ENCODE data around the gene FAM240B. TPM values are rescaled to one million over a fixed set of nuclear protein-coding genes. Genes with fewer than 3 reads are reported as not detected.

Gene FAM240B
- total RNA-seq, 1 experiment from 2014 or later: not detected

DNA sequence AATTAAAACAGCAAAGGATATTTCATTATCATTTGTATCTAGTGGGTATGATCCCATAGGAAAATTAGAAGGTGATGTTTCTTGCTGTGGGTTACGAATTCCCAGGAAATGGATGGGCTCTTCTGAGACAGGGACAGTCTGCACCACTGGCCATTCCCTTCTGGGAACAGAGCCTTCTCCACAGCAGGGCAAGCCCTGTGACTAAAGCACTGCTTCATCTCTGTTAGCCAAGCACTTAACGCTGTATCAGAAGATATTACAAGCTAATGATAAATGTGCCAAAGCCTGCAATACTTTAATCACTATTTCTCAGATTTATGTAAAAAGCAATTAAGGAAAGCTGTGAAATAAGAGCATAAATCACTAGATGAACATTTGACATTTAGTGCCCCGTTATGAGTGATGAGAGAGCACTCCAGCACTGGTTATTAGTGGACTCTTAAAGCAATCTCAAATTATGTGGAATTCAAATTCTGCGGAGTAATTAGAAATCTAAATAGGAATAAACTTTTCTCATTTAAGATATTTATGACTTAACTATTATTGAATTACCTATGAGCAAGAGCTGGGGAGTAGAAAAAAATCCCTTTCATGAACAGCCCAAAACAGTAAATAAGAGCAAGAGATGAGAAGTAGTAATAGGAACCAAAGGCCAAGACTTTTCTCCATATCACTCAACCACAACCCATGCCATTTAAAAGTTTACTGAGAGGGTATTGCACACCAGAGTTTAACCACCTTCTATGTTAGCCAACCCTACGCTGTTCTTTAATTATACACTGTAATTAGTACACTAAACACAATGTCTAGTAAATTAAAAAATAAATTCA lies 49.2 kb downstream of the FAM240B start:
- no peak for DNase-seq (ENCODE audit: low read depth)

GRCh38 chr9:38668791-38669466 lies 51.0 kb downstream of the FAM240B start:
- DNase-seq (ENCODE audit: low read depth): no peak

DNA sequence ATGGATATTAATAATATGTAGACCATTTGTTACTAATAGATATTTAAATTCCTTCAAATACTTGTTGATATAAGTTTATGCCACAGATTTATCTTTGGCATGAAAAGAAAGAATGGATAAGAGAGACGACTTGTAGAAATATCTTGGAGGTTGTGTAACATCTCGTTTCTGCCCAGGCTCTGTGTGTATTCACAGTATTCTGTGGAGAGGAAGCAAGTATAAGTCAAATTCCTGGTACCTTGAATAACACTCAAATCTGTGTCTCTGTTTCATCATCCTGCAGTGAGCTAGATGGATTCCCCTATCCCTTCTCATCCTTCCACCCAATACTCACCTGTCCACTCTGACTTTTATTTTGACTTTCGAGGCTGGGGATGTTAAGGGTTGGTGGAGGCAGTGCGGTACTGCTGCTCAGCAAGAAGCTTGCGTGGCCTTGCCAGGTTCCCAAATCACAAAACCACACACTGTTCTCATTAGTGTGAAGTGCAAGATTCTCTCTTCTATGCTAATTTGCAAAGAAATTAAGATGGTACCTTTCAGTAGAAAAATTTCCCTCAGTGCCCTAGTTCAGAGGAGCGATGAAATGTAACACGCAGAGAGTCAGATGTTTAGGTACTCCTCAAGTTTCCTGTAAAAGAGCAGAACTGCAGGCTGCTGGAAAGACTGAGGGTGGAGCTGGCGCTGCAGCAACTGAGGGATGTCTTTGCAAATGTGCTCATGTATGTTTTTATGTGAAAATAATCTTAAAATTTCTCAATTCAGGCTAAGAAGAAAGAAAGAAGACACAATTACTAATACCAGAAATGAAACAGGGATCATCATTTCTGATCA lies 57.0 kb downstream of the FAM240B start:
- DNase-seq (ENCODE audit: low read depth): peak; percentile 59

- DNase-seq (ENCODE audit: low read depth): no peak
Observed at GRCh38 chr9:38659538-38659937, 60.4 kb downstream of the FAM240B start.

DNA sequence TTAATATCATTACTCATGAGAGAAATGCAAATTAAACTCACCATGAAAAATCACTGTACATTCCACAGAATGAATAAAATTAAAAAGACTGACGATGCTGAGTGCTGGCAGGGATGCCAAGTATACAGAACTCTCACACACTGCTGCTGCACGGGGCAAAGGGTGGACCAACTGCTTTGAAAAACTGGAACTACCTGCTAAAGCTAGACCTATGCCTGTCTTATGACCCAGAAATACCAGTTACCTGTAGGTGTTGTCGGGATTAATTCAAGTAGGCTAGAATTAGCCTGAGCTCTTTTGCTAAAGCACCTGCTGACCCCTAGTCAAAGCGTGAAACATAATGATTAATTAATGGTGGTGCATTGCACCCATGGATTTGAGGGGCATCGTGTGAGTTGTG lies 63.0 kb downstream of the FAM240B start:
- DNase-seq (ENCODE audit: low read depth): no peak

DNA sequence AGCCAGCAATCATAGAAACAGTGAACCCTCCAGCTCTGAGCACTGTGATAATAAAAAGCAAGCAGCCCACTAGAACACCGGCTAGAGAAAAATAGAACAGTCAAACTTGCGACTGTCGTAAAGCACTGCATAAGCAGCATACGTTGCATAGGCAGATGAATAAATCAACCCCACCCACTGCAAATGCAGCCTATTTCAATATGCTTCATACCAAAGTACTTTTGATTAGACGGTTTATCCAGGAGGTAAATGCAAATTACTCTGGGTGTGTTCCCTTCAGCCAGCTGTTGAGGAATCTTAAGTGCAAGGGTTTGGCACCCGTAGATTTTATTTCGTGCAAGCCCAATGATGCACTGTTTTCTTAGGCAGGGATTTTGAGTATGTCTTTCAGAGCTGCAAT lies 67.4 kb downstream of the FAM240B start:
- DNase-seq (ENCODE audit: low read depth): no peak

- no peak for DNase-seq (ENCODE audit: low read depth)
Observed at GRCh38 chr9:38652044-38652443, 67.9 kb downstream of the FAM240B start.

- DNase-seq (ENCODE audit: low read depth): no peak
Observed at GRCh38 chr9:38651400-38652042, 68.4 kb downstream of the FAM240B start.

GRCh38 chr9:38650564-38650963 lies 69.4 kb downstream of the FAM240B start:
- DNase-seq (ENCODE audit: low read depth): no peak

DNA sequence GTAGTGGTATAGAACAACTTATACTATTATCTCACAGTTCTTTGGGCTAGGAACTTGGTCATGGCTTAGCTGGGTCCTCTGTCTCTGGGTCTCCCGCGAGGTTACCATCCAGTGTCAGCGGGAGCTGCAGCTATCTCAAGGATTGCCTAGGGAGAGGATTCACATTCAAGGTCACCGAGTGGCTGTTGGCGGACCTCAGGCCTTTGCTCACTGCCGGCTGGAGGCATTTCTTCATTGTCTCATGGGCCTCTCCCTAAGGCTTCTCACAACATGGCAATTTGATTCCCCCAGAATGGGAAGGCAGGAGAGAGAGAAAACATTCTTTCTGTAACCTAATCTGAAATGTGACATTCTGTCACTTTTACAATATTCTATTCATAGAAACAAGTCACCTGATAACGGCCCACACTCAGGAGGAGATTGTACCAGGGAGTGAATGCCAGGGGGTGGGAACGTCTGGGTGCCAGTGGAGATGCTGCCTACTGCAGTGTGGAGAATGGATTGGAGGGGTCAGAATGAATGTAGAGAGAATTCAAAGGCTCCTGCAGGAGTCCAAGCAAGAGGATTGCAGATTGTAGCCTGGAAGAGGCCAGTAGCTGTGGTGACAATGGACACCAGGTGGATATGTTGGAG lies 70.1 kb downstream of the FAM240B start:
- DNase-seq (ENCODE audit: low read depth): no peak

GRCh38 chr9:38644601-38645000 lies 75.3 kb downstream of the FAM240B start:
- no peak for DNase-seq (ENCODE audit: low read depth)

Other genes with a start within 250 kb of the FAM240B start
- gene ANKRD18A, start 99.5 kb downstream of the FAM240B start, total RNA-seq (2014; rRNA removed): 0.19 and 0.34 TPM in 2 replicates

Data from LHCN-M2 (cell line).